ENCODE data around the gene CNOT1.
"Not testable (repeated sequence)": the region's sequence is repeated elsewhere in the genome, so short reads cannot be mapped to it uniquely, and the experiment has no call there.

Gene CNOT1

DNA sequence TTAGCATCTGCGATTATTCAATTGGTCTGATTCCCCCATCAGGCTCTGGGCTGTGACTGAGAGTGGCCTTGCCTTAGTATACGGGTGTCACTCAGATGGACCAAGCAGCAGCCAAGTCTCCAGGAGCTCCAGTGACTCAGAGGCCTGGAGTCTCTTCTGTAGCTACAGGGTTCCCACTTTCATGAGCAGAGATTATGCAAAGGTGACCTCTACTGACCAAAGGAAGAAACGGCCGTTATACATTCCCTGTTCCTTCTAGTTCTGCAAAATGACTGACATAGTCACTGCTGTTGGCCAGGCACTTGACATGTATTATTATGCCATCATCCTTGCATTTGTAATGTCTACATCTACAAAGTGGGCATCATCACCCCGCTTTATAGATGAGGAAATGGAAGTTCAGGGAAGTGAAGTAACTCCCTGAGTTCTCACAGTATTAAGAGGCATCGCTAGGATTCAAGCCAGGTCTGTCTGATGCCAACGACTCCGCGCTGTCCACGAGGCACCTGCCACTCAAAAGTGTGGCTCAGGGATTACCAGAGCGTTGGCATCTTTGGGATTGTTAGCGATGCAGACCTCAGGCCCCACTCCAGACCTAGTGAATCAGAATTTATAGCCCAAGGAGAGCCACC, 31.7 kb upstream of the CNOT1 start:
- peak; percentile 96 for ATAC-seq
- TF ChIP-seq ZFP30 (CRISPR knock-in tag; IDR thresholded peaks at IDR 0.05) (no peak), TCF4 (CRISPR knock-in tag; IDR thresholded peaks at IDR 0.05; ENCODE audit: borderline replicate concordance) (no peak), ZFP3 (CRISPR knock-in tag; IDR thresholded peaks at IDR 0.05) (no peak), POU6F1 (CRISPR knock-in tag; IDR thresholded peaks at IDR 0.05; ENCODE audit: borderline replicate concordance, low read depth) (no peak), BACH2 (CRISPR knock-in tag; IDR thresholded peaks at IDR 0.05; ENCODE audit: borderline replicate concordance) (no peak), ZC3H10 (CRISPR knock-in tag; IDR thresholded peaks at IDR 0.05) (no peak), ZNF565 (CRISPR knock-in tag; conservative IDR thresholded peaks at IDR 0.05; ENCODE audit: low read depth) (no peak), ESRRG (CRISPR knock-in tag; IDR thresholded peaks at IDR 0.05) (no peak), TSHZ2 (CRISPR knock-in tag; IDR thresholded peaks at IDR 0.05) (no peak), OSR1 (CRISPR knock-in tag; IDR thresholded peaks at IDR 0.05) (no peak), ISL1 (CRISPR knock-in tag; IDR thresholded peaks at IDR 0.05) (no peak), GLIS3 (CRISPR knock-in tag; IDR thresholded peaks at IDR 0.05) (no peak)
- TF ChIP-seq, protein P1, sequence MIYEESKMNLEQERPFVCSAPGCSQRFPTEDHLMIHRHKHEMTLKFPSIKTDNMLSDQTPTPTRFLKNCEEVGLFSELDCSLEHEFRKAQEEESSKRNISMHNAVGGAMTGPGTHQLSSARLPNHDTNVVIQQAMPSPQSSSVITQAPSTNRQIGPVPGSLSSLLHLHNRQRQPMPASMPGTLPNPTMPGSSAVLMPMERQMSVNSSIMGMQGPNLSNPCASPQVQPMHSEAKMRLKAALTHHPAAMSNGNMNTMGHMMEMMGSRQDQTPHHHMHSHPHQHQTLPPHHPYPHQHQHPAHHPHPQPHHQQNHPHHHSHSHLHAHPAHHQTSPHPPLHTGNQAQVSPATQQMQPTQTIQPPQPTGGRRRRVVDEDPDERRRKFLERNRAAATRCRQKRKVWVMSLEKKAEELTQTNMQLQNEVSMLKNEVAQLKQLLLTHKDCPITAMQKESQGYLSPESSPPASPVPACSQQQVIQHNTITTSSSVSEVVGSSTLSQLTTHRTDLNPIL (CRISPR knock-in tag; IDR thresholded peaks at IDR 0.05; ENCODE audit: low read depth) = no peak

- ATAC-seq = not testable (repeated sequence)
Observed at GRCh38 chr16:58659911-58660310, 30.3 kb upstream of the CNOT1 start.

- TF ChIP-seq BACH2 (CRISPR knock-in tag; IDR thresholded peaks at IDR 0.05; ENCODE audit: borderline replicate concordance) (no peak), SNAI2 (CRISPR knock-in tag; IDR thresholded peaks at IDR 0.05) (no peak), ZNF565 (CRISPR knock-in tag; conservative IDR thresholded peaks at IDR 0.05; ENCODE audit: low read depth) (no peak), ZNF70 (CRISPR knock-in tag; IDR thresholded peaks at IDR 0.05) (no peak), CSDC2 (CRISPR knock-in tag; IDR thresholded peaks at IDR 0.05) (no peak)
- TF ChIP-seq, protein P2, sequence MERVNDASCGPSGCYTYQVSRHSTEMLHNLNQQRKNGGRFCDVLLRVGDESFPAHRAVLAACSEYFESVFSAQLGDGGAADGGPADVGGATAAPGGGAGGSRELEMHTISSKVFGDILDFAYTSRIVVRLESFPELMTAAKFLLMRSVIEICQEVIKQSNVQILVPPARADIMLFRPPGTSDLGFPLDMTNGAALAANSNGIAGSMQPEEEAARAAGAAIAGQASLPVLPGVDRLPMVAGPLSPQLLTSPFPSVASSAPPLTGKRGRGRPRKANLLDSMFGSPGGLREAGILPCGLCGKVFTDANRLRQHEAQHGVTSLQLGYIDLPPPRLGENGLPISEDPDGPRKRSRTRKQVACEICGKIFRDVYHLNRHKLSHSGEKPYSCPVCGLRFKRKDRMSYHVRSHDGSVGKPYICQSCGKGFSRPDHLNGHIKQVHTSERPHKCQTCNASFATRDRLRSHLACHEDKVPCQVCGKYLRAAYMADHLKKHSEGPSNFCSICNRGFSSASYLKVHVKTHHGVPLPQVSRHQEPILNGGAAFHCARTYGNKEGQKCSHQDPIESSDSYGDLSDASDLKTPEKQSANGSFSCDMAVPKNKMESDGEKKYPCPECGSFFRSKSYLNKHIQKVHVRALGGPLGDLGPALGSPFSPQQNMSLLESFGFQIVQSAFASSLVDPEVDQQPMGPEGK (CRISPR knock-in tag; IDR thresholded peaks at IDR 0.05; ENCODE audit: borderline replicate concordance) = no peak
- no peak for ATAC-seq
Observed at GRCh38 chr16:58658796-58659211, 29.2 kb upstream of the CNOT1 start.

- no peak for TF ChIP-seq GLIS3 (CRISPR knock-in tag; IDR thresholded peaks at IDR 0.05)
- no peak for TF ChIP-seq SNAI2 (CRISPR knock-in tag; IDR thresholded peaks at IDR 0.05)
- TF ChIP-seq ZNF8 (CRISPR knock-in tag; IDR thresholded peaks at IDR 0.05) = no peak
- no peak for TF ChIP-seq ZFP3 (CRISPR knock-in tag; IDR thresholded peaks at IDR 0.05)
- ATAC-seq = no peak
Observed at GRCh38 chr16:58656899-58657298, 27.3 kb upstream of the CNOT1 start.

DNA sequence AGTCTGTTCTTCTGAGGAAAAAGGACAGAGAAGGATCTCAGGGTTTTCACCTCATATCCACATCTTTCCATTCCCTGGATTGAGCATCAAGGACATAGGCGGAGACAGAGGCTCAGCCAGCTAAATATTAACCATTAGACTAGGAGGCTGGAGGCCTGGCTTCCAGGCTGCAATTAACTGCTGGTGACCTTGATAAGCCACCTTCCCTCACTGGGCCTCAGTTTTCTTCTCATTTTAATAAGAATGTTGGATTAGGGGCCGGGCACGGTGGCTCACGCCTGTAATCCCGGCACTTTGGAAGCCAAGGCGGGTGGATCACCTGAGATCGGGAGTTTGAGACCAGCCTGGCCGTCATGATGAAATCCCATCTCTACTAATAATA, 25.6 kb upstream of the CNOT1 start:
- no peak for ATAC-seq
- TF ChIP-seq ZNF70 (CRISPR knock-in tag; IDR thresholded peaks at IDR 0.05) = no peak
- no peak for TF ChIP-seq SNAI2 (CRISPR knock-in tag; IDR thresholded peaks at IDR 0.05)
- no peak for TF ChIP-seq TSHZ2 (CRISPR knock-in tag; IDR thresholded peaks at IDR 0.05)
- no peak for TF ChIP-seq ZC3H10 (CRISPR knock-in tag; IDR thresholded peaks at IDR 0.05)
- TF ChIP-seq POU6F1 (CRISPR knock-in tag; IDR thresholded peaks at IDR 0.05; ENCODE audit: borderline replicate concordance, low read depth) = no peak
- no peak for TF ChIP-seq TOX (CRISPR knock-in tag; IDR thresholded peaks at IDR 0.05; ENCODE audit: borderline replicate concordance)
- TF ChIP-seq CSRNP3 (CRISPR knock-in tag; IDR thresholded peaks at IDR 0.05) = no peak
- TF ChIP-seq ESRRG (CRISPR knock-in tag; IDR thresholded peaks at IDR 0.05) = no peak
- TF ChIP-seq ISL1 (CRISPR knock-in tag; IDR thresholded peaks at IDR 0.05) = no peak
